NCI-H226 (cell line): ENCODE results near the gene KLHL41.

Experiments
- DNase-seq: peaks from one replicate; pipeline ENCODE4 v3.0.0-alpha.2; 2015

Gene KLHL41

DNA sequence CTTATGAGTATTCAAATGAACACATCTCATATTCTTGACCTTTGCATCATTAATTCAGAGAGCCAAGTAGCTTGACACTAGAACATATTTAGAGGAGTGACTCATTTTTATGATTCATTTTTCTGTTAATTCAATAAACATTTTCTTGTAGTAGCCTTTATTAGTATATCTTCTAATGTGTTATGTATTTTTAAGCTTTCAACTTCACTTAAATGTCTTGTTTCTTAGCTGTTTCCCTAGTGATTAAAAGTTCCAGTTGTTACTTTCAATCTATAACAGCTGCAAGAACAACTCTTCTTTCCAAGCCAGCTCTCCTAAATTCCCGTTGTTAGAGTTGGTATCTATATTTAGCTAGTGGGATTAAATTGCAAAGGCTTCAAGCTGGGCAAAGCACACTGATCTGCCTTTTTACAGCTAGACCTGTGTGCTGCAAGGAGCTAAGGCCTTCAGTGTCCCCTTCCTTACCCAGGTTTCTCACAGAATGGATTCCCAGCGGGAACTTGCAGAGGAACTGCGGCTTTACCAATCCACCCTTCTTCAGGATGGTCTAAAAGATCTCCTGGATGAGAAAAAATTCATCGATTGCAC lies at the start of gene KLHL41:
KLHL41 (plus strand) TSS at position 405 of the 588 bp plus-strand sequence; CDS start at position 482, 77 bp downstream.
- no peak for DNase-seq

GRCh38 chr2:169461143-169461542 lies 48.4 kb upstream of the KLHL41 start:
- DNase-seq, result no peak

- DNase-seq, result peak; percentile 24
Observed at GRCh38 chr2:169462896-169463695, 46.4 kb upstream of the KLHL41 start.

DNA sequence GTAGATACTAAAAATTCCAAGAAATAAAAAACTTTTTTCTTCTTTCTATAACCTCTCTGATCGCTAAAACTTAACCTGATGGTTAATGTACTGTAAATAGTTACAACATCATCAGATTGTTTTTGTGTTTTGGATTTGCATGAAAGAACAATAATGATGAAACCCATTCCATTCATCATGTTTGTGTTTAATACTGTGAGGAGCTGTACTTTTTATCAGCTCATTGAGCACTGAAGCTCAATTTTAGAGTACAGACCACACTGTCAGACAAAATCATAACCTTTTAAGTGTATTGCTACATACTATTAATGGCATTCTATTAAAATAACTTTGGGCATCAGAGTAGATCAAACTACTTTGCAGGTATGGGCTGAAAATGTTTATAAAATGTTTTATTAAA lies 45.0 kb upstream of the KLHL41 start:
- no peak for DNase-seq

GRCh38 chr2:169464882-169465281 lies 44.6 kb upstream of the KLHL41 start:
- no peak for DNase-seq

DNA sequence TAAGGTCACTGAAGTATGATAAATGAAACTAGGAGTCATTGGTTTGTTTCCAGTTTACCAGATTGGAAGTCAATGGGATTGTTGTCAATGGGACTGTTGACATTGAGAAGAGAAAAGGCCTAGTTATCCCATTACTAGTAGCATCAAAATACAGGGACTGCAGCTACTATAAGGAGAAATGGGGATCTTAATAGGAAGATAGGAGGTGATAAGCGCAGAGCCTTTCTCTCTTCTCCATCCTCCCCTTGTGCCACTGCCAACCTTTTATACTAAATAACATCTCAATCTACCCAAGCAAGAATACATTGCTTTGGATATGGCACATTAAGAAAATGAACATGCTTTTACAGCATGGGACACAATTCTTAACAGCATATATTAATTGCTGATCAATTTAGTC lies 40.7 kb upstream of the KLHL41 start:
- no peak for DNase-seq

DNA sequence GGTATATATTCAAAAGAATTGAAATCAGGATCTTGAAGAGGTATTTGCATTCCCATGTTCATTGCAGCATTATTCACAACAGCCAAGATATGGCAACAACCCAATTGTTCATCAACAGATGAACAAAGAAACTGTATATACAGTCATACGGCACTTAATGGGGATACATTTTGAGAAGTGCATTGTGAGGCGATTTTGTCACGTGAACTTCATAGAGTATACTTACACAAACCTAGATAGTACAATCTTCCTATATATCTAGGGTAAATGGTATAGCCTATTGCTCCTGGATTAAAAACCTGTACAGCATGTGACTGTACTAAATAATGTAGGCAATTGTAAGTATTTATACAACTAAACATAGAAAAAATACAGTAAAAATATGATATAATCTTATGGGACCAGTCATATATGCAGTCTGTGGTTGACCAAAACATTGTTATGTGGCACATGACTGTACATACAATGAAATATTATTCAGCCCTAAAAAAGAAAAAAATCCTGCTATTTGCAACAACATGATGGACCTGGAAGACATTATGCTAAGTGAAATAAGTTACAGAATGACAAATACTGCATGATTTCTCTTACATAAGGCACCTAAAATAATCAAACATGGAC lies 39.4 kb upstream of the KLHL41 start:
- no peak for DNase-seq

GRCh38 chr2:169472249-169472648 lies 37.3 kb upstream of the KLHL41 start:
- DNase-seq, result no peak

GRCh38 chr2:169476459-169476858 lies 33.0 kb upstream of the KLHL41 start:
- DNase-seq, result peak; percentile 5

DNA sequence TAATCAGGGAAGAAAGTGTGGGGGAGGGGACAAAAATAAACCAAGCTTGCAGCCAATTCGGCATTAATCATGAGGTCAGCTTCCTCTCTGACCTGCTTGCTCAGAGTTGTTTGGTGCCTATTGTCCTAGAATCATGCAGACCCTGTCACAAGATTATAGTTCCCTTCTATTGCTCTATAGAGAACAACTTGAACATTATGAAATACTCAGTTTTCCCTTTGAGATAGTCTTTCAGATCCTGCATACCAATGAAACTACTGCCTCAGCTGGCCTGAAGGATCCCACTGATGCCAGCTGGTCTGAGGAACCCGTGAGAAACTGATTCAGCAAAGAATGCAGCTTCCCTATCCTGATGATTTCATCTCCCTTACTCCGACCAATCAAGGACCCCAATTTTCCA lies 31.2 kb upstream of the KLHL41 start:
- no peak for DNase-seq

DNA sequence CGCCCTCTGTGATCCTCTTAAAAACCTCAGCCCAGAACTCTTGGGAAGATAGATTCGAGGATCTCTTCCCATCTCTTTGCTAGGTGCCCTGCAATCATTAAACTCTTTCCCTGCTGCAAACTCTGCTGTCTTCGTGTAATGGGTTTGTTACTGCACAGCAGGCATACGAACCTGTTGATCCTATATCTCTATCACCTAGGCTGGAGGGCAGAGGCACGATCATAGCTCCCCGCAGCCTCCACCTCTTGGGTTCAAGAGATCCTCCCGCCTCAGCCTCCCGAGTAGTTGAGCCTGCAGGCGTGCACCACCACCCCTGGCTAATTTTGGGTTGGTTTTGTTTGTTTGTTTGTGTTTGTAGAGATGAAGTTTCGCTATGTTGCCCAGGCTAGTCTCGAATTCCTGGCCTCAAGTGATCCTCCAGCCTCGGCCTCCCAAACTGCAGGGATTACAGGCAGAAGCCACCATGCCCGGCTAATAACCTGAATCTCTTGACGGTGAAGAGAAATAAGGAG lies 30.7 kb upstream of the KLHL41 start:
- DNase-seq, result no peak

DNA sequence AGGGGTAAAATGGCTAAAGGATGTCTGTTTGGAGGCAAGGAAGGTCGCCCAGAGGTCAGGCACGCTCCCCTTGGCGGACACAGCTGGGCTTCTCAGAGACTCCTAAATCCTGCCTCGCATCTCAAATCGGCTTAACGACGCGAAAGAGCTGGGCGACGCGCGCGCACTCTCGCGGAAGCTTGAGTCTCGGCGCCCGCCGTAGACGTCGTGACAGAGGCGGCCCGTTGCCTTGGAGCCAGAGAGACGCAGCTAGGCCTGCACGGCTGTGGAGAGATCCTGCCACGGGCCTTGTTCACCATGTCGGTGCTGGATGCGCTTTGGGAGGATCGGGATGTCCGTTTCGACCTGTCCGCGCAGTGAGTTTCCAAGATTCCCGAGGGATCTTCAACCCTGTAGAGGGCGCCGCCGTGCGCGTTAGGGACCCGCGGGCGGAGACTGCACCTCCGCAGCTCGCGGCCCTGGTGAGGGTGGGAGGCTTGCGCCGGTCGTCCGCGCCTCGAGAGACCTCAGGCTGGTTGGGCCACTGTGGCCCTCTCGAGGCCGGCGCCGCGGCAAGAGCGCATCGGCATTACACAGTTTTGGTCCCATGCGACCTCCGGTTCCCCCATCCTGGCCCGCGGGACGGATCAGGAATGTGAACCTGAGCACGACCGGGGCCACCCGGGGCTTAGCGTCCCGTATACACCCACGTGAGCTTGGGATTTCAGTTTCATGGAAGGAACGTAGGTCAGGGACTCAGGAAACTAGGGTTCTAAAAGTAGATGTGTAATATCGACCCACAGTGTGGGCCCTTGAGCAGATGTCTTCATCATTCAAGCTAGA lies 30.0 kb upstream of the KLHL41 start, which contains the start of gene BBS5:
BBS5 (plus strand) TSS at position 238 of the 822 bp plus-strand sequence; CDS start at position 298, 60 bp downstream.
- DNase-seq, result peak; percentile 49

GRCh38 chr2:169480079-169480465 lies 29.4 kb upstream of the KLHL41 start:
- DNase-seq, result no peak

DNA sequence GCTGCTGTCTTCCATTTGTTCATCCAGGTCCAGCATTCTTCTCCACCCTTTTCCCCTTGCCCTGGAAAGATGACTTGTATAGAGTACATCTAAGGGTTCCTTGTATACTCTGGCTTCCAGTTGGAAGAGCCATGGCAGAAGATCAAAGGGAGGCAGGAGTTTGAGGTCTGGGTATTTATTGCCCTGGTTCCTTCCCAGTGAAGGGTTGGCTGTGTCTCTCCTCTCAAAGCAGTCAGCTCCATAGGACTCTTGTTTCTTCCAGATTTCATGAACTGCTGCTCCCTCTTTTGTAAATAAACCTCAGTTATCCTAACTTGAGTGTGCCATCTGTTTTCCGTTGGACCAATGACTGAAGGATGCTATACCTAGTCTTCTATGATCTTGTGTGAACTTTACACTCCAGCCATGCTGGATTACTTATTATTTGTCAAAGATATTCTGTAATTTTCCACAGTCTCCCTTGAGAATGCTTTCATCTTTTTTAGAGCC lies 23.8 kb upstream of the KLHL41 start:
- no peak for DNase-seq

DNA sequence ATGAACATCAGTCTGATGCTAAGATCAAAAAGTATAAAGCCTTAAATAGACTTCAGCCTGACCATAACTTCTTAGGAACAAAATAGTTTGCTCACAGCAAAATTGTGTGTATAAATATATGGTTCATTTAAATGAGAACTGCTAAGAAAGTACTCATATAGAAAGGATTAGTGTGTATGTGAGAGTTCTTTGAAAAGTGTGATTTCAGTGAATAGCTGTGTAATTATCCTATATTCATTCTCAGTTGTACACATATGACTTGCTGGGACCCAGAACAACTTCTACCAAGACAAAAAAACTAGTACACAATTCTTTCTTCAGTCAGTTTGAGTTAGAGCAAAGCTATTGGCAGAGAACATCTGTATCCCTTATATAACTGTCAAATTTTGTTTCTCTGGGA lies 23.0 kb upstream of the KLHL41 start:
- DNase-seq, result no peak

DNA sequence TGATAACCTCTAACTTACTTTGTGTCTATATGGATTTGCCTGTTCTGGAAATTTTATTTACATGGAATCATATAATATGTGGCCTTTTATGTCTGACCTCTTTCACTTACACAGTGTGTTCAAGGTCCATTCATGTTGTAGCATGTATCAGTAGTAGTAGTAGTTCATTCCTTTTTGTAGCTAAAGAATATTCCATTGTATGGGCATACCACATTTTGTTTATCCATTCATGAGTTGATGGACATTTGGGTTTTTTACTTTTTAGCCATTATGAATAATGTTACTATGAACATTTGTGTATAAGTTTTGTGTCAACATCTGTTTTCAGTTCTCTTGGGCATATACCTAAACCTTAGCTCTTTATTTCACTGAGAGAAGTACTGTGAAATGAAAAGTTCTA lies 18.7 kb upstream of the KLHL41 start:
- DNase-seq, result no peak

DNA sequence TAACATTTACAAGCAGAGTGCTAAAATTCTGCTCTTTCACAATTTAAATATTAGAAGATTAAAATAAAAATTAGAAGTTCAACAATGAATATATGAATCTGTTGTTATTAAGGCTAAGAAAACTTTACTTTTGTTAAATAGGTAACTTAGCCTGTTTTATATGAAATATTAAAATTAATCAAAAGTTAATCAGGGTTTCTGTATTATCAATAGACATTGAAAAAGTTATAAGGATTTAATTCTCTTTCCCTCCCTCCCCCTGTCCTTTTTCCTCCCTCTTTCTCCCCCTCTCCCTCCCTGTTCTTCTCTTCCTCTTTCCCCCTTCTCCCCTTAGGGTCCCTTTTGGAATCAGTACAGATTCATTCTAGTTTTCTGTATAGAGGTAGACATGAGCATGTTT lies 18.1 kb upstream of the KLHL41 start:
- no peak for DNase-seq

- no peak for DNase-seq
Observed at GRCh38 chr2:169493360-169493759, 16.1 kb upstream of the KLHL41 start.

GRCh38 chr2:169495310-169495928 lies 14.1 kb upstream of the KLHL41 start:
- DNase-seq, result no peak

DNA sequence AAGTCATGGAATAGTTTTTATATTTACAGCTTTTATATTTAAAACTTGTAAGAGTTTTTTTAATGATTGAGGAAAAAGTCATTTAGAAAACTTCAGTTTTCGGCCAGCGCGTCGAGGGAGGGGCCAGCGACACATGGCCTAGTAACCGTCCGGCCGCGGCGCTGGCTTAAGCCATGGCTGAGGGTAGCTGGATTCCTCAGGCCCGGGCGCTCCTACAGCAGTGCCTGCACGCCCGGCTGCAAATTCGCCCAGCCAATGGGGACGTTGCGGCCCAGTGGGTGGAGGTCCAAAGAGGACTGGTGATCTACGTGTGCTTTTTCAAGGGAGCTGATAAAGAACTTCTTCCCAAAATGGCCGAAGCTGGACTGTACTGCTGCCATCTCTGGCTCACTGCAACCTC lies 4.9 kb upstream of the KLHL41 start:
- DNase-seq, result no peak

GRCh38 chr2:169507698-169508097 lies 1.8 kb upstream of the KLHL41 start:
- DNase-seq, result peak; percentile 14

DNA sequence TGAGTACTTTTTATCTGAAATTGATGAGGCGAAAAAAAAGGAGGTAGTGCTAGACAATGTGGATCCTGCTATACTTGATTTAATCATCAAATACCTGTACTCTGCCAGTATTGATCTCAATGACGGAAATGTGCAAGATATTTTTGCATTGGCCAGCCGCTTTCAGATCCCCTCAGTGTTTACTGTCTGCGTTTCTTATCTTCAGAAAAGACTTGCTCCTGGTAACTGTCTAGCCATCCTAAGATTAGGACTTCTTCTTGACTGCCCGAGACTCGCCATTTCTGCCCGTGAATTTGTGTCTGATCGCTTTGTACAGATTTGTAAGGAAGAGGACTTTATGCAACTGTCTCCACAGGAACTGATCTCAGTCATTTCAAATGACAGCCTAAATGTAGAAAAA lies 453 bp downstream of the KLHL41 start:
- DNase-seq, result no peak
